ENCODE data around the gene GFOD1. TPM values are rescaled to one million over a fixed set of nuclear protein-coding genes. Genes with fewer than 3 reads are reported as not detected.

GFOD1 gene
- total and polyA plus RNA-seq, 10 donors = 3.4 to 54.0 (median 32.5) TPM

DNA sequence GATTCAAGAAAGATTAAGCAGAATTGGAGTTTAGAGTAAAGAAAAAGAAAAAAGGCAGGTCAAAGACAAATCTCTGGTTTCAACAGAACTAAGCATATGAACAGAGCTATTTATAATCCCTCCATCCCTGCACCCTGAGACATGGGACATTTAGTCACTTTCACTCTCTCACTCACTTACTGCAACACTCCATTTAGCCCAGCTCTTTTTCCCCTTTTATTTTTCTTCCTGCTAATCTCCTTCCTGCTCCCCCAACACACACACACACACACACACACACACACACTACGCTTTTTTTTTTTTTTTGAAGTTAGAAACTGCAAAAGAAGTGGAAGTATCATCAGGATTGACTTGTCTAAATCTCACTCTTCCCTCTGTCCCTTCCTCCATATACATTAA is 113.9 kb downstream of the GFOD1 start:
- intact Hi-C loops (cut with DNase I; ENCODE audit: low total_unique reads) = no loop called here
- Histone ChIP-seq H3K36me3 (peaks cover 0 to 13% (median 0%) of the 10 kb centered on the region in 6 donors), H3K4me3 (no peak overlapping the region), H3K27me3 (replicated peaks in 1 of 7) (no peaks in the 10 kb centered on the region), H3K27ac (no peak overlapping the region), H3K9me3 (no peaks in the 10 kb centered on the region), H3K4me1 (peaks cover 0 to 69% (median 21%) of the 10 kb centered on the region in 6 donors)
- TF ChIP-seq POLR2AphosphoS5 (IDR thresholded peaks at IDR 0.05) = no peak
- TF ChIP-seq, protein P1, sequence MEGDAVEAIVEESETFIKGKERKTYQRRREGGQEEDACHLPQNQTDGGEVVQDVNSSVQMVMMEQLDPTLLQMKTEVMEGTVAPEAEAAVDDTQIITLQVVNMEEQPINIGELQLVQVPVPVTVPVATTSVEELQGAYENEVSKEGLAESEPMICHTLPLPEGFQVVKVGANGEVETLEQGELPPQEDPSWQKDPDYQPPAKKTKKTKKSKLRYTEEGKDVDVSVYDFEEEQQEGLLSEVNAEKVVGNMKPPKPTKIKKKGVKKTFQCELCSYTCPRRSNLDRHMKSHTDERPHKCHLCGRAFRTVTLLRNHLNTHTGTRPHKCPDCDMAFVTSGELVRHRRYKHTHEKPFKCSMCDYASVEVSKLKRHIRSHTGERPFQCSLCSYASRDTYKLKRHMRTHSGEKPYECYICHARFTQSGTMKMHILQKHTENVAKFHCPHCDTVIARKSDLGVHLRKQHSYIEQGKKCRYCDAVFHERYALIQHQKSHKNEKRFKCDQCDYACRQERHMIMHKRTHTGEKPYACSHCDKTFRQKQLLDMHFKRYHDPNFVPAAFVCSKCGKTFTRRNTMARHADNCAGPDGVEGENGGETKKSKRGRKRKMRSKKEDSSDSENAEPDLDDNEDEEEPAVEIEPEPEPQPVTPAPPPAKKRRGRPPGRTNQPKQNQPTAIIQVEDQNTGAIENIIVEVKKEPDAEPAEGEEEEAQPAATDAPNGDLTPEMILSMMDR (IDR thresholded peaks at IDR 0.05 in 8 of 11, conservative IDR thresholded peaks at IDR 0.05 in 3 of 11) = no peak
- no peak for TF ChIP-seq POLR2A (IDR thresholded peaks at IDR 0.05)
- DNase-seq = no peak
- WGBS, 5 donors = 29 to 67% (median 63%) methylated on average over 1 of the region's 1 CpG

DNA sequence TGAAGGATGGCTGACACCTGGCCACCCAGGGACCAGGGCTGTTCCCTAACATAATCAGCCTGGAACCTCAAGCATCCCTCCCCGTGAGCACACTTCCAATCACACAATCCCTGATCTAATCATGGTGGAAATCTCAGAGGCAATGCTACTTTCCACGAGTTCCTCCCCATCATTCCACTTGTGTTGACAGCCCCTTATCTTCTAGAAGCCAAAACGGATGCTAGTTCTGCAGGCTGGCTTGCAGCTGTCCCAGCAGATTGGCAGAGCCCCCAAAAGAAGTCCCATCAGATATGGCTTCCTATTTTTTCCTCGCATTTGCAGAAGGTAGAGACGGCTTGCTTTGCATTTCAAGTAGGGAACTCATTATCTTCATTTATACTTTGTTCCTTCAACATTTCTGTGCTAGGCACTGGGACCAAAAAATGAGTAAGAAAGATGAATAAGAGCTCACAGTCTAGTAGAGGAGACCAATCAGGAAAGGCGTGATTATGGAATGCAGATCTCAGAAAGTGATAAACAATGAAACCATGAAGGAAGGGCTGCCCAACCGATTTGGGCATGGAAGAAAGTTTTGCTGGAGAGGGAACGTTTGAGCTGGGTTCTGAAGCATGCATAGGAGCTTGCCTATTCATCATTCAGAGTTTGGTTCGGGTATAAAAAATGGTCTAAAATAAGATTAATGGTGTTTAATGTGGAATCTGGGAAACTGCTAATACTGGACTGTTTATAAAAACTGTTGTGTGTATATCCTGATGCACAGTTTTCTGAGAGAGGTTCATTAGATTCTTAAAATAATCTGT is 114.5 kb downstream of the GFOD1 start:
- intact Hi-C loops (cut with DNase I; ENCODE audit: low total_unique reads) = no loop called here
- H3K4me3 ChIP-seq = no peak overlapping the region
- no peaks in the 10 kb centered on the region for H3K27me3 ChIP-seq (replicated peaks in 1 of 7)
- no peak overlapping the region for H3K27ac ChIP-seq
- 68 to 80% (median 76%) methylated on average over 9 of the region's 9 CpGs for WGBS, 5 donors
- TF ChIP-seq POLR2A (IDR thresholded peaks at IDR 0.05) (no peak), POLR2AphosphoS5 (IDR thresholded peaks at IDR 0.05) (no peak)
- TF ChIP-seq, protein P1 (IDR thresholded peaks at IDR 0.05 in 8 of 11, conservative IDR thresholded peaks at IDR 0.05 in 3 of 11) = no peak
- peaks cover 0 to 70% (median 20%) of the 10 kb centered on the region in 6 donors for H3K4me1 ChIP-seq
- H3K9me3 ChIP-seq = no peaks in the 10 kb centered on the region
- peaks cover 0 to 8% (median 0%) of the 10 kb centered on the region in 6 donors for H3K36me3 ChIP-seq
- DNase-seq = no peak

DNA sequence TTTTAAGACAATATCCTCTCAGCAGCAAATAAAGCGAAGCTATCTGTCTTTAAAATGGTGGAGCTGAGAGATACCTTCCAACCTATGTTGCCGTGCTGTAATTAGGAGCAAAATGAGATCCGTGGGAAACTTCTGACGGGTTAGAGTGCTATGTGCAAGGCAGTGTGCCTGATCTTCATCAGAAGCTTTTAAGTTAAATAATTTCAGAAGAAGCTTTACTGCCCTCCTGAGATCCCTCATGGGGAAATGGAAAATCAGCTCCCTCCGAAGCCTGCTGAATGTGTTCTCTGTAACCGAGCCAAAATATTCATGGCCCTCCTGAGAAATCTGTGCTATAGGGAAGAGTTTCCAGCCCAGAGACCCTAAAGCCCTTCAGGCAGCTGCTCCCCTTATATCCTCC is 115.3 kb downstream of the GFOD1 start:
- DNase-seq = no peak
- H3K4me1 ChIP-seq = peaks cover 0 to 70% (median 17%) of the 10 kb centered on the region in 6 donors
- 89 to 95% (median 92%) methylated on average over 6 of the region's 6 CpGs for WGBS, 5 donors
- intact Hi-C loops (cut with DNase I; ENCODE audit: low total_unique reads) = no loop called here
- H3K27me3 ChIP-seq (replicated peaks in 1 of 7) = no peaks in the 10 kb centered on the region
- TF ChIP-seq, protein P1 (IDR thresholded peaks at IDR 0.05 in 8 of 11, conservative IDR thresholded peaks at IDR 0.05 in 3 of 11) = no peak
- TF ChIP-seq POLR2A (IDR thresholded peaks at IDR 0.05) = no peak
- TF ChIP-seq POLR2AphosphoS5 (IDR thresholded peaks at IDR 0.05) = no peak
- H3K4me3 ChIP-seq = no peak overlapping the region
- H3K36me3 ChIP-seq = peaks cover 0 to 8% (median 0%) of the 10 kb centered on the region in 6 donors
- H3K27ac ChIP-seq = no peak overlapping the region
- H3K9me3 ChIP-seq = no peaks in the 10 kb centered on the region

DNA sequence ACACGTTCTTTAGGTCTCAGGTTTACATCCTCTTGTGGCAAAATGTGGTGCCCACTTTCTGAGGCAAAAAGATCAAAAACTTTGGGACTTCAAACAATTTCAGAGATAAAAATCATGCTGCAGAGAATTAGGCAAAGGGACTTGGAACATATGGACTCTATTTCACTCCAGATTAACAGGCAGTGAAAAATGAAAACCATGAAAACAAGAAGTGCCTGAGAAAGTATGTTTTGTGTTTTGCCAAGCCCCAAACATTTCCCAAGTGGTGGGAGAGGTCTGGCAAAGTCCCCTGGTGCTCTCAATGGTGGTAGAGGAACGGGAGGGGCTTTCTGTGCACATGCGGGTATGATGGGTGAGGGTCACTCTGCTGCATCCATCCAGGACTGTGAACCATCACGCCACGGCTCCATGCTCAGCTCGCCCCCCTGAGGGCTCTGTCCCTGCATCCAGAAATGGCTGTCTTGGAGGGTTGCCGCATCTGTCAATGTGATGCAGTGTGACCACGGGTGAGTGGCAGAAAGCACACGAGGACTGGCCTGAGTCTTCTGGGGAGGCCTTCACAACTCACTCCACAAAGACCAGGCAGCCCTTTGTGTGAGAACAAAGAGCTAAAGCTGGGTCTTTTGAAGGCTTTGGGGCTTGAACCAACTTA is 115.9 kb downstream of the GFOD1 start:
- WGBS, 5 donors = 85 to 91% (median 88%) methylated on average over 9 of the region's 9 CpGs

More for the DNA sequence above, 115.9 kb downstream of the GFOD1 start:
- H3K27ac ChIP-seq = no peak overlapping the region
- intact Hi-C loops (cut with DNase I; ENCODE audit: low total_unique reads) = no loop called here
- peaks cover 0 to 8% (median 0%) of the 10 kb centered on the region in 6 donors for H3K36me3 ChIP-seq
- TF ChIP-seq POLR2A (IDR thresholded peaks at IDR 0.05) (no peak), POLR2AphosphoS5 (IDR thresholded peaks at IDR 0.05) (no peak)
- TF ChIP-seq, protein P1 (IDR thresholded peaks at IDR 0.05 in 8 of 11, conservative IDR thresholded peaks at IDR 0.05 in 3 of 11) = no peak
- peaks cover 0 to 70% (median 17%) of the 10 kb centered on the region in 6 donors for H3K4me1 ChIP-seq
- H3K9me3 ChIP-seq = no peaks in the 10 kb centered on the region
- no peaks in the 10 kb centered on the region for H3K27me3 ChIP-seq (replicated peaks in 1 of 7)
- DNase-seq = no peak
- no peak overlapping the region for H3K4me3 ChIP-seq
